Body of pancreas (tissue), 4 donors: ENCODE results near the gene NUTF2.

Experiments used
- POLR2A ChIP-seq, 3 donors: fragments of 450-650 bp; IDR thresholded peaks; one replicate each; pipeline ENCODE4 v1.6.1; 2016; ENCODE audit warnings: antibody characterized with exemption in 3 of 3, mild to moderate bottlenecking in 2 of 3
- TF ChIP-seq, protein P1 (sequence below), 7 experiments: fragments of 450-650 bp in 4 of 7; fragments of 200-600 bp in 3 of 7; sonication (generic) in 3 of 7; IDR thresholded peaks; one replicate each; pipeline ENCODE4 v1.5.1; 2016 to 2019; ENCODE audit warnings: antibody characterized with exemption in 7 of 7

DNA sequence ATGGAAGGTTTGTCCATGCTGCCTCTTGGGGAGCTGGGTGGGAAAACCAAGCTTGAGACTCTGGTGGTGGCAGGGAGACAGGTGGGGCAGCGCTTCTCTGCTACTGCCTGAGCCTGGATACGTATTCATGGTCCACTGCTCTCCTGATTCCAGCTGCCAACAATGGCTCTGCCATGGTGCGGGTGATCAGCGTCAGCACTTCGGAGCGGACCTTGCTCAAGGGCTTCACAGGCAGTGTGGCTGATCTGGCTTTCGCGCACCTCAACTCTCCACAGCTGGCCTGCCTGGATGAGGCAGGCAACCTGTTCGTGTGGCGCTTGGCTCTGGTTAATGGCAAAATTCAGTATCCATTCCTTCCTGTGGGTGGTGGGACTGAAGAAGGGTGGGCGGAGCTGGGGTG is 30.3 kb downstream of the NUTF2 start:
- TF ChIP-seq, protein P1, sequence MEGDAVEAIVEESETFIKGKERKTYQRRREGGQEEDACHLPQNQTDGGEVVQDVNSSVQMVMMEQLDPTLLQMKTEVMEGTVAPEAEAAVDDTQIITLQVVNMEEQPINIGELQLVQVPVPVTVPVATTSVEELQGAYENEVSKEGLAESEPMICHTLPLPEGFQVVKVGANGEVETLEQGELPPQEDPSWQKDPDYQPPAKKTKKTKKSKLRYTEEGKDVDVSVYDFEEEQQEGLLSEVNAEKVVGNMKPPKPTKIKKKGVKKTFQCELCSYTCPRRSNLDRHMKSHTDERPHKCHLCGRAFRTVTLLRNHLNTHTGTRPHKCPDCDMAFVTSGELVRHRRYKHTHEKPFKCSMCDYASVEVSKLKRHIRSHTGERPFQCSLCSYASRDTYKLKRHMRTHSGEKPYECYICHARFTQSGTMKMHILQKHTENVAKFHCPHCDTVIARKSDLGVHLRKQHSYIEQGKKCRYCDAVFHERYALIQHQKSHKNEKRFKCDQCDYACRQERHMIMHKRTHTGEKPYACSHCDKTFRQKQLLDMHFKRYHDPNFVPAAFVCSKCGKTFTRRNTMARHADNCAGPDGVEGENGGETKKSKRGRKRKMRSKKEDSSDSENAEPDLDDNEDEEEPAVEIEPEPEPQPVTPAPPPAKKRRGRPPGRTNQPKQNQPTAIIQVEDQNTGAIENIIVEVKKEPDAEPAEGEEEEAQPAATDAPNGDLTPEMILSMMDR (IDR thresholded peaks at IDR 0.05), result no peak
- TF ChIP-seq POLR2A (IDR thresholded peaks at IDR 0.05), result no peak
